Measurements from ENCODE around the gene PWWP2B. TPM values are rescaled to one million over a fixed set of nuclear protein-coding genes. Genes with fewer than 3 reads are reported as not detected.

The PWWP2B gene
- total and polyA plus RNA-seq, 2 of the 13 experiments (the other 11 are each of a cell fraction or from before 2014, with no cell fraction given), result 2.3 to 4.7 TPM

DNA sequence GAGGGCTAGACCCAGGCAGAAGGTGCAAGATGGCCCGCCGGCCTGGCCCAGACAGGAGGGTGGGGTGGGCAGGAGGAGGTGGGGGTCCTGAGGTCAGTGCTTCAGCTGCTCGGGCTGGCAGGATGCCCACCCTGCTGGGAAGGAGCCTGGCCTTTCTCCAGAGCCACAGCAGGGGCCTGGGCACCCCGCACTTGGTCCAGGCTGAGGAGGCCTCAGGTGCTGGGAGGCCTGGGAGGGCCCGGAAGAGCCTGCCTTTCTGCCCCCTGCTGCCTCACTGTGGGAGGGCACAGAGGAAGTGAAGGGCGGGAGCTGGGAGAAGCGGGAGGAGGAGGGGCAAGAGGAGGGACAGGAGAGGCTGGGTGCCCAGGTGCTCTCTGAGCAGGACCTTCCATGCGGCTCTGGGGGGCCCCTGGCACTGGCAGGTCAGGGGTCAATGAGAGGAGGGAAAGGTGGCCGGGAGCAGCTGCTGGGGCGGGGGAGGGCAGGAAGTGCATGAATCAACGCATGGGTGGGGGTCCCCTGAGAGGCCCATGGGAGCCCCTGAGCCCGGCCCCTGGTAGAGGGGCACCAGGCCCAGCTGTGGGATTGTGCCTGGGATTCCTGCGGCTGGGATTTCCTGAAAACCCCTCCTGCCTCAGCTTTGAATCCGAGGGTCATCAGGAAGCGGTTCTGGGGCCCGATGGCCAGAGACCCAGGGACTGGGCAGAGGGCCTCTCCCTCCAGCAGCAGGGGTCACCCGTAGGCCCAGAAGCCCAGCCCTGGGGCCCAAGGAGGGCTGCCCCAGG lies 49.9 kb downstream of the PWWP2B start (continued):
- no peak for TF ChIP-seq ZNF33B (CRISPR knock-in tag; IDR thresholded peaks at IDR 0.05)
- no peak for TF ChIP-seq ZNF235 (CRISPR knock-in tag; IDR thresholded peaks at IDR 0.05; ENCODE audit: borderline replicate concordance)
- TF ChIP-seq NR2F2 (IDR thresholded peaks at IDR 0.05; ENCODE audit: borderline replicate concordance, low read depth), result peak; percentile 44; the same call in 1 of the 2 replicates
- TF ChIP-seq ZNF546 (CRISPR knock-in tag; conservative IDR thresholded peaks at IDR 0.05), result no peak
- TF ChIP-seq ZNF337 (CRISPR knock-in tag; IDR thresholded peaks at IDR 0.05; ENCODE audit: borderline replicate concordance, low read depth), result no peak
- no peak for TF ChIP-seq ZNF7 (CRISPR knock-in tag; IDR thresholded peaks at IDR 0.05)
- TF ChIP-seq, protein P1, sequence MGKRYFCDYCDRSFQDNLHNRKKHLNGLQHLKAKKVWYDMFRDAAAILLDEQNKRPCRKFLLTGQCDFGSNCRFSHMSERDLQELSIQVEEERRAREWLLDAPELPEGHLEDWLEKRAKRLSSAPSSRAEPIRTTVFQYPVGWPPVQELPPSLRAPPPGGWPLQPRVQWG (CRISPR knock-in tag; IDR thresholded peaks at IDR 0.05; ENCODE audit: borderline replicate concordance, low read depth), result no peak
- TF ChIP-seq ZNF709 (CRISPR knock-in tag; IDR thresholded peaks at IDR 0.05), result no peak
- TF ChIP-seq ZNF333 (CRISPR knock-in tag; IDR thresholded peaks at IDR 0.05; ENCODE audit: borderline replicate concordance), result 0 out of 2 replicates have a peak, but pooled peaks have one; percentile 16
- 0 out of 2 replicates have a peak, but pooled peaks have one; percentile 58 for TF ChIP-seq MEF2D (CRISPR knock-in tag; IDR thresholded peaks at IDR 0.05)
- TF ChIP-seq, protein P2, sequence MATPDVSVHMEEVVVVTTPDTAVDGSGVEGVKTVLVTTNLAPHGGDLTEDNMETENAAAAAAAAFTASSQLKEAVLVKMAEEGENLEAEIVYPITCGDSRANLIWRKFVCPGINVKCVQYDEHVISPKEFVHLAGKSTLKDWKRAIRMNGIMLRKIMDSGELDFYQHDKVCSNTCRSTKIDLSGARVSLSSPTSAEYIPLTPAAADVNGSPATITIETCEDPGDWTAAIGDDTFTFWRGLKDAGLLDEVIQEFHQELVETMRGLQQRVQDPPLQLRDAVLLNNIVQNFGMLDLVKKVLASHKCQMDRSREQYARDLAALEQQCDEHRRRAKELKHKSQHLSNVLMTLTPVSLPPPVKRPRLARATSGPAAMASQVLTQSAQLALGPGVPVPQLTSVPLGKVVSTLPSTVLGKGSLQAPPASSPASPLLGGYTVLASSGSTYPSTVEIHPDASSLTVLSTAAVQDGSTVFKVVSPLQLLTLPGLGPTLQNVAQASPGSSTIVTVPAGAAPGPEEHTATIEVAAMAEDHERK (CRISPR knock-in tag; IDR thresholded peaks at IDR 0.05; ENCODE audit: low read depth), result no peak
- peak; percentile 39; the same call in 1 of the 2 replicates for TF ChIP-seq GABPA (IDR thresholded peaks at IDR 0.05; ENCODE audit: low read depth, low read length)
- TF ChIP-seq GABPA (CRISPR knock-in tag; IDR thresholded peaks at IDR 0.05; ENCODE audit: low read depth), result peak; percentile 77
- TF ChIP-seq HNRNPL (IDR thresholded peaks at IDR 0.05; ENCODE audit: low read depth, low read length), result peak; percentile 92
- no peak for TF ChIP-seq ZNF136 (CRISPR knock-in tag; IDR thresholded peaks at IDR 0.05; ENCODE audit: low read depth)
- TF ChIP-seq, protein P3, sequence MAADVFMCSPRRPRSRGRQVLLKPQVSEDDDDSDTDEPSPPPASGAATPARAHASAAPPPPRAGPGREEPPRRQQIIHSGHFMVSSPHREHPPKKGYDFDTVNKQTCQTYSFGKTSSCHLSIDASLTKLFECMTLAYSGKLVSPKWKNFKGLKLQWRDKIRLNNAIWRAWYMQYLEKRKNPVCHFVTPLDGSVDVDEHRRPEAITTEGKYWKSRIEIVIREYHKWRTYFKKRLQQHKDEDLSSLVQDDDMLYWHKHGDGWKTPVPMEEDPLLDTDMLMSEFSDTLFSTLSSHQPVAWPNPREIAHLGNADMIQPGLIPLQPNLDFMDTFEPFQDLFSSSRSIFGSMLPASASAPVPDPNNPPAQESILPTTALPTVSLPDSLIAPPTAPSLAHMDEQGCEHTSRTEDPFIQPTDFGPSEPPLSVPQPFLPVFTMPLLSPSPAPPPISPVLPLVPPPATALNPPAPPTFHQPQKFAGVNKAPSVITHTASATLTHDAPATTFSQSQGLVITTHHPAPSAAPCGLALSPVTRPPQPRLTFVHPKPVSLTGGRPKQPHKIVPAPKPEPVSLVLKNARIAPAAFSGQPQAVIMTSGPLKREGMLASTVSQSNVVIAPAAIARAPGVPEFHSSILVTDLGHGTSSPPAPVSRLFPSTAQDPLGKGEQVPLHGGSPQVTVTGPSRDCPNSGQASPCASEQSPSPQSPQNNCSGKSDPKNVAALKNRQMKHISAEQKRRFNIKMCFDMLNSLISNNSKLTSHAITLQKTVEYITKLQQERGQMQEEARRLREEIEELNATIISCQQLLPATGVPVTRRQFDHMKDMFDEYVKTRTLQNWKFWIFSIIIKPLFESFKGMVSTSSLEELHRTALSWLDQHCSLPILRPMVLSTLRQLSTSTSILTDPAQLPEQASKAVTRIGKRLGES (CRISPR knock-in tag; IDR thresholded peaks at IDR 0.05; ENCODE audit: borderline replicate concordance), result no peak
- TF ChIP-seq ZNF674 (CRISPR knock-in tag; IDR thresholded peaks at IDR 0.05; ENCODE audit: low read depth), result no peak
- no peak for TF ChIP-seq ZNF205 (CRISPR knock-in tag; IDR thresholded peaks at IDR 0.05)
- TF ChIP-seq ZNF30 (CRISPR knock-in tag; IDR thresholded peaks at IDR 0.05), result no peak
- TF ChIP-seq, protein P4, sequence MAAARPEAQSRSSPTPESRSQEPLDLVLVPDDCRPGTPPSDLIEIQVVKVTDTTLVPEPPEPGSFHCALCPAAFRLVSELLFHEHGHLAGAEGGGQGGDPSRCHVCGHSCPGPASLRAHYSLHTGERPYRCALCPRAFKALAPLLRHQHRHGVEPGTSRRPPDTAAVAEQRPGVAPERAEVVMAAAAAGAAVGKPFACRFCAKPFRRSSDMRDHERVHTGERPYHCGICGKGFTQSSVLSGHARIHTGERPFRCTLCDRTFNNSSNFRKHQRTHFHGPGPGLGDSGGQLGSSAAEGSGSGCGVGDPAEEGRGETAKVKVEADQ (CRISPR knock-in tag; IDR thresholded peaks at IDR 0.05; ENCODE audit: borderline replicate concordance), result no peak
- no peak for TF ChIP-seq IRF2 (CRISPR knock-in tag; IDR thresholded peaks at IDR 0.05)
- TF ChIP-seq ZNF33A (CRISPR knock-in tag; IDR thresholded peaks at IDR 0.05; ENCODE audit: borderline replicate concordance), result no peak
- TF ChIP-seq MED1 (CRISPR knock-in tag; IDR thresholded peaks at IDR 0.05), result peak; percentile 35; the same call in 1 of the 2 replicates
- TF ChIP-seq XRCC5 (optimal IDR thresholded peaks at IDR 0.05; ENCODE audit: low read length), result peak; percentile 61
- no peak for TF ChIP-seq MTA3 (CRISPR knock-in tag; IDR thresholded peaks at IDR 0.05)
- TF ChIP-seq ZNF552 (CRISPR knock-in tag; IDR thresholded peaks at IDR 0.05; ENCODE audit: borderline replicate concordance), result no peak
